NCI-H1417 treated with DMSO at 0.1 percent for 48 hours (cell line): Measurements from ENCODE around the gene GNG13.
"Not testable (repeated sequence)": the region's sequence is repeated elsewhere in the genome, so short reads cannot be mapped to it uniquely, and the experiment has no call there.

Experiments
- DNase-seq: peaks from one replicate; lab custom pipeline; 2025; lab: John Stamatoyannopoulos, UW

GNG13 gene

DNA sequence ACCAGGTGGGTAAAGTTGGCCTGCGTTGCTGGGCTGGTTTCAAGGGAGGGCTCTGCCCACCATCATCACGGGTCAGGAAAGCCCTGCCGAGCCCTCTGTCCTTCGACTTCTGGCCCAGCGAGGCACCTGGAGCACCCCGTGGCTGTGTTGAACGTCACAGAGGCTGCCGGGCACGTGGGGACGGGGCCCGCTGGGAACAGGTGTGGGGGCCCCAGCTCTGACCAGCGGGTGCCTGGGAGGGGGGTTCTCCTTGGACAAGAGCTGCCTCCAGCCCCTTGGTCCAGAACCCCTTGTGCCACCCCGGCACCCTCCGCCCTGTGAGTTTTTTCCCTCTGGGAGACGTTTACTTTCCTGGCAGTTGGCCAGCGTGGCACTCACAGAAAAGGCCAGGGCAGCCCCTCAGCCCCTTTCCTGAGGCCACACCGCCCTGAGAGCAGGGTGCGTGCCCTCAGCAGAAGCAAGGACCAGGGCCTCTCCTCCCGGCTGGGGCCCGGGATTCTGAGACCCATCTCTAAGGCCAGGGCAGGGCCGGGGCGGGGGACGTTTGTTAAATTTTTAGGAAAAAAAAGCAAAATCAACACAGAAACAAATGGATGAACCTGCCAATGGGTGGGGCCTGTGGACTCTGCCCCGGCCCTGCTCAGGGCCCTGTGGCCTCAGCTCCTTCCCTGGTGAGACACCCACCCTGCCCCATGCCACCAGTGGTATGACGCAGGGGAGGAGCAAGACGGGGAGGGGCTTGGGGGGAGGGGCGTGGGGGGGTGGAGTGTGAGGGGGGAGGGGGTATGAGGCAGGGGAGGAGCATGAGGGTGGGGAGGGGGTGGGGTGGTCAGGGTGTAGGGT is 31.3 kb upstream of the GNG13 start:
- no peak for DNase-seq

DNA sequence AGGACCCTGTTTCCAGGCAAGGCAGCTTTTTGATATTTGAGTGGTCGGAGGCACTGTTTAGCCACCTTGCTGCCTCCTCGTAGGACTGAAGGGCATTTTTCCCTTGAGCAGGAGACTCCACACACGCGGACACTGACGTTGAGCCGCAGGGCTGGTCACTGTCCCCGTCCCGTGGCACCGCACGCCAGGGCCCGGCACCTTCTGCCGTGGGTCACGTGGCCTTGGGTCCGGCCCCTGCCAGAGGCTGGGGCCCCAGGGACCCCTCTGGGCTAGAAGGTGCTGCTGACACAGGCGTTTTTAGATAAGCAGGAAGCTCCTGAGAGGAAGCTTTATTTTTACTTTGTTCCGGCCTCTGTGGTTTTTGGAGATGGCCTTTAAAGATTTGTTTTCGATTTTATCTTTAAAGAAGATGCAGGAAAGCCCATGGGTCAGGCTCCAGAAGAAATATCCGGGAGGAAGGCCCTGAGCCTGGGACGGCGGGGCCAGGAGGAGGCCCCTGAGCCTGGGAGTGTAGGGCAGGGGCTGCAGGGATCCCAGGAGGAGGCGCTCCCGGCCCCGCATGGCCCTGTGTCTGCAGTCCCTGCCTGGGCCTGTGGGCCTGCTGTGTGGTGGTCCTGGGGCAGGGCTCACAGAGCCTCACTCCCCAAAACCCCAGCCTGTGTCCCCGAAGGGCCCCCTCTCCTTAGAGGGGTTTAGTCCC is 30.5 kb upstream of the GNG13 start:
- no peak for DNase-seq

DNA sequence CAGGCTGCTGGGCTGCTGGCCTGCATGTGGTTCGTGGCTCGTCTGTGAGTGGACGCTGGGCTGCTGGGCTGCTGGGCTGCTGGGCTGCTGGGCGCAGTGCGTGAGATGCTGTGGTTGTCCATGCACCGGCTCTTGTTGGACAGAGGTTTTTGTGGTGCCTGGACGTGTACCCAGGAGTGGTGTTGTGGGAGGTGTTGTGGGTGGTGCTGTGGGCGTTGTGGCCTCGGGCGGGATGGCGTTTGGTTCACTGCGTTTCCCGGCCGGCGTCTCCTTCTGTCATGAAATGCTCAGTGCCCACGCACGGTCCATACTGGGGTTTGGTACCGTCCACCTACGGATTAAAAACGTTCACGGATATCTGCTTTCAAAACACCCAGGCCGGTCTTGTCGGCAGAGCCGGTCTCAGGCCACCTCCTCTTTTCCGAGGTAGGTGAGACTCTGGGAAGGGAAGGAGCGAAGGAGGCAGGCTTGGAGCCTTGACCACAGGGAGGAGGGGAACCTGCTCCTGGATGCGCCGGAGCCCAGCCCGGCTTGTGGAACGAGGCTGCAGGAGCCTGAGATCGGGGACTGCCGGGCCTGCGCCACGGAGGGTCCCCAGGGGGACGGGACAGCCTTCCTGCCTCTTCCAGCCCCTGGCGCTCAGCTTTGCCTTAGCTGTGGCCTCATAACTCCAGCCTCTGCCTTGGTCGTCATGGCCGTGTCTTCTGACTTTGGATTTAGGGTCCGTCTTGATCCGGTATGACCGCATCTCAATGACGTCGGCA is 29.8 kb upstream of the GNG13 start:
- no peak for DNase-seq

DNA sequence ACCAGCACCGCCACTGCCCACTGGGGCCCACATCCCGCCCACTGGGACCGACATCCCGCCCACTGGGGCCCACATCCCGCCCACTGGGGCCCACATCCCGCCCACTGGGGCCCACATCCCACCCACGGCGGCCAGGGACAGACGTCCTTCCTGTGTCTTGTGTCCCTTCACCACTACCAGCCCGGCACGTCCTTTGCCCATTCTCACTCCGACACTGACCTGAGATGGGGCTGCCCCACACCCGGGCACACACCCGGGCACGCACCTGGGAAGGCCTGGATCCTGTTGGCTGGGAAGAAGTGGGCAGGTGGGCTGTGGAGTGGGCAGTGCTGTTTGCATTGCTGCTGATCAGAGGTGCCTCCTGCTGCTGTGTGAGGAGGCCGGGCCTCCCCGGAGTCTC is 28.4 kb upstream of the GNG13 start:
- DNase-seq = no peak

DNA sequence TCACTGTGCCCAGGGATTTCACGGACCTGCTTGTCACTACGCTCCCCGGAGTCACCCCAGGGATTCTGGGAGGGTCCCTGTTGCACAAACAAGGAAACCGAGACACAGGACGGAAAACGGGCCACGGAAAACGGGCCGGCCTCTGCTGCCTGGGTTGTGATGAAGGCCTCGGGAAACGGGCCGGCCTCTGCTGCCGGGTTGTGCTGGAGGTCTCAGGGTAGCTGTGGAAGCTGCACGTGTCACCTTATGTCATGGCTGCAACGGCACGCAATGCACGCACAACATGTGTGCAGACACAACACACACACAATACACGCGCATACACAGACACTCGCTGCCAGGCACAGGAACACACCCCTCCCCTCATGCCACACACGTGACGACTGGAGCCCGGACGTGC is 27.0 kb upstream of the GNG13 start:
- no peak for DNase-seq

DNA sequence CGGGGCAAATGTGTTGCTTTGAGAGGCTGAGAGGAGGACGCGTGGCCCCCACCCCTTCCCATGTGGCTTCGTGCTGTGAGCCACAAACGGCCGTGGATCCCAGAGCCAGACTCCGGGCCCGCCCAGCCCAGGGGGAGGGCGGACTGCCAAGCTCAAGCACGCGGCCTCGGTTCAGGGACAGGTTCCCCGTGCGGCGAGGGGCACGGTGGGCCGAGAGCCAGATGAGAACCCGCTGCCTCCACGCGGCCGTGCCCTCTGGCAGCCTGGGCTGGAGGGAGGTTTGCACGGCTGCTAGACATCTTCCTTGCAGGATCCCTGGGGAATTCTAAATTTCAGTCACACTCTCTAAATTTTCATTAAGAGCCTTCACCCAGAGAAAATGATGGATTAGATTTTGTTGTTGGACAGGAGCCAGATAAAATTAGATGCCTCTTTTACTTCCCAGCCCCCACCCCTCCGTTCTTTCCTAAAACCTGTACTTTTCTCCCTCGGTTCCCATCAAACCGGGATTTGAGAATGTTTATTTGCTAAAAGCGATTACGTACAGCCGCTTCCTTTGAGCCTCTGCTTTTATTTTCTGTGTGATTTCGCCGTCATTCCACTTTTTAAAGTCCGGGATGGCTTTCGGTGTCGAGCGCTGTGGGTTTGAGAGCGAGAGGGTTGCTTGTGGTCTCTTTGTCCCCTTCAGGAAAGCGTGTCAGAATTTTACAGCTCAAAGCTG is 25.0 kb upstream of the GNG13 start:
- DNase-seq = no peak

DNA sequence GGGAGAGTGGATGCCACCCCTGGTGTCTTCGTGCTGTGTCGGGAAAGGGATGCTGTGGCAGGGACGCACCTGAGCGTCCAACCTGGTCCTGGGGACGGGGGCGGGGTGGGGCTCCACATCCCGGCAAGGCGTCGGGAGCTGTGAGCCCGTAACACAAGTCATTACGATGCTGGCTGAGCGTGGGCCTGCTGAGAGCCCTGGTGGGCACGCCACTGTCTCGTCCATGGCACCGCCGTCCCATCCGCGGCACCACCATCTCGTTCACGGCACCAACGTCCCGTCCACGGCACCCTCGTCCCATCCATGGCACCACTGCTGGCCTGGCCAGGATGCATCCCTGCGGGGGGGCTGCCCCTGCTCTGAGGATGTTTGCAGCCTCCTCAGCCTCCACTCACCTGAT is 24.1 kb upstream of the GNG13 start:
- DNase-seq = no peak

DNA sequence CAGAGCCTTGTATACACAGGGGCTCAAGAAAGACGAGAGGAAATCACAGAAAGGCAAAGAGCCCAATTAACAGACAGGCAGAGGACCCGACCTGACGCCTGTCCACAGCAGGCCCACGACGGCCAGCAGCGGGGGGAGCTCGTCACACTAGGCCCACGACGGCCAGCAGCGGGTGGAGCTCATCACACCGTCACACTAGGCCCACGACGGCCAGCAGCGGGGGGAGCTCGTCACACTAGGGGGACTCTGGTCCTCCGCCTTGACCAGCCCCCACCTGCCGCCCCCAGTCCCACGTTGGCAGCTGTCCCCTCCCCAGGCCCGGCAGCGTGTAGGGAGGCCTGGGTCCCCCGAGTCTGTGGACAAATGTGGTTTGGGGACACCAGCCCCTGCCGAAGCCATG is 23.7 kb upstream of the GNG13 start:
- DNase-seq = no peak

DNA sequence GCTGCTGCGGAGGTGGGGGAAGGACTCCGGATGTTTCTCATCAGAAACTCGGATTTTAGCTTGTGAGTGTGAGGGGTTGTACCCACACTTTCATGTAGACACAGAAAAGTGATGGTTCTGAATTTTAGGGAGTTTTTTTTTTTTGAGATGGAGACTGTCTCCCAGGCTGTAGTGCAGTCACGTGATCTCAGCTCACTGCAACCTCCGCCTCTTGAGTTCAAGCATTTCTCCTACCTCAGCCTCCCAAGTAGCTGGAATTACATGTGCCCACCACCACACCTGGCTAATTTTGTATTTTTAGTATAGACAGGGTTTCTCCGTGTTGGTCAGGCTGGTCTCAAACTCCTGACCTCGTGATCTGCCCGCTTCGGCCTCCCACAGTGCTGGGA is 22.4 kb upstream of the GNG13 start:
- no peak for DNase-seq

DNA sequence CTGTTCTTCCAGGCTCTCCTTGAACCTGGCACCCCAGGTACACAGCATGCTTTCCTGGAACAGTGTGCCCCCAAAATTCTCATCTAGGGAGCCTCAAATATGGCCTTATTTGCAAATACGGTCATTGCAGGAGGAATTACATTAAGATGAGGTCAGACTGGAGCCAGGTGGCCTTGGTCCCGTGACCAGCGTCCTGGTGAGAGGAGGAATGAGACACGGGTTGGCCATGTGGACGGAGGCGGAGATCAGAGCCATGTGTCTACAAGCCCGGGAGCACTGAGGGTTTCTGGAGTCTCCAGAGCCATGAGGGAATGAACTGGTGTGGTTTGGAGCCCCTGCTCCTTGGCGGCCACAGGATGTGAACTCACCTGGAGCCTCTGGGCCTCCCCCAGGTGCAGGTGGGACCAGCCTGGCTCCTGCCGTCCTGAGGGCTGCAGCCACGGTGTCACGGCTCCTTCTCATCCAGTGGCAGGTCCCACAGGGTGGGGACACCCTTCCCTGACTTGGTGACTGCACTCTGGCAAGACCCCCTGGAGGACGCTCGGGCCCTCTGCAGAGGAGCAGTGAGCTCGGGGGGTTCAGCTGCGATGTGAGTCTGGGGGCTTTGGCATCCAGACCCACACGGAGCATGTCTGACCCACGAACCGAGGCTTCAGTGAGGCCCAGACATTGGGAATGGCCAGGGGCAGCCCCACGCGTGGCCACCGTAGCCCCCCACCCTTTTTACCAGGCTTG is 21.8 kb upstream of the GNG13 start:
- DNase-seq = no peak

DNA sequence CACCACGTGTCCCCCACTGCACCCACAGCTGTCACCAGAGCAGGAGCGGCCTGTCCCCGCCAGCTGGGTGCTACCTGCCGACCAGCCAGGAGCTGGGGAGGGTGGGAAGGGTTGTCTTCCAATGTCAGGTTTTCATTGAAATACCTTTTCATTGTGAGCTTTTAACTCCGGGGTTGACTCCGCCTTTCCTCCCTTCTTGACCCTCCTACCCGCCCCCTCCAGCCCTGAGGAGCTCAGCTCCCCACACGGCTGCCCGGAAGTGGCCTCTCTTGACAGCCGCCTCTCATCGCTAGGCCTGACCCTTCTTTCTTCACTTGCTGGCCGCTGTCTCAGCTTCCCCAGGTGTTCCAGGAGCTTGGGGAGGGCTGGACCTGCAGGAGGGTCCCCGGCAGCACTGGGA is 21.2 kb upstream of the GNG13 start:
- no peak for DNase-seq

DNA sequence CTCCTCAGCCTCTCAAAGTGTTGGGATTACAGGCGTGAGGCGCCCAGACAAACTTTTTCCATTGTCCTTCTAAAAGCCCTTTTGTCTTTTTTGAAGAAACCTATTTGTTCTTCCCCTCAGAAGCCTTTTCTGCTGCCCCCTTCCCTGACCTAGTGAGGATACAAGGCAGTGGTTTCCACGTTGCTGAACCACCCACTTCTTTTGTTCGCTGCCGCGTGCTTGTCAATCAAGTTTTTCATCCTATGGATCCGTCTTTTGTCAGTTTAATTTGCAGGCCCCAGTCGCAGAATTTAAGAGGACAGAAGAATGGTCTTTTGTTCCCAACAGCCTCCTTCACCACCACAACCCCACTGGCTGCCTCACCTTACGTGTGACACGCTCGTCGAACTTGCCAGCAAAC is 20.2 kb upstream of the GNG13 start:
- no peak for DNase-seq

DNA sequence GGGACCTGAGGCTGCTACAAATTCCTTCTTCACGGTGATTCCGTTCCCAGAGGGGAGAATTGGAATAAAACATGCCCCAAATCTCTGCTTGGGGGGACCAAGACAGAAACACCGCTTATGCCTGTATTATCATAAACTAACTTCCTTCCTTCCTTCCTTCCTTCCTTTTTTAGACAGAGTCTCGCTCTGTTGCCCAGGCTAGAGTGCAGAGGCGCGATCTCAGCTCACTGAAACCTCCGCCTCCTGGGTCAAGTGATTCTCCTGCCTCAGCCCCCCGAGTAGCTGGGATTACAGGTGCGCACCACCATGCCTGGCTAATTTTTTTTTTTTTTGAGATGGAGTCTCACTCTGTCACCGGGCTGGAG is 19.5 kb upstream of the GNG13 start:
- DNase-seq = not testable (repeated sequence)

DNA sequence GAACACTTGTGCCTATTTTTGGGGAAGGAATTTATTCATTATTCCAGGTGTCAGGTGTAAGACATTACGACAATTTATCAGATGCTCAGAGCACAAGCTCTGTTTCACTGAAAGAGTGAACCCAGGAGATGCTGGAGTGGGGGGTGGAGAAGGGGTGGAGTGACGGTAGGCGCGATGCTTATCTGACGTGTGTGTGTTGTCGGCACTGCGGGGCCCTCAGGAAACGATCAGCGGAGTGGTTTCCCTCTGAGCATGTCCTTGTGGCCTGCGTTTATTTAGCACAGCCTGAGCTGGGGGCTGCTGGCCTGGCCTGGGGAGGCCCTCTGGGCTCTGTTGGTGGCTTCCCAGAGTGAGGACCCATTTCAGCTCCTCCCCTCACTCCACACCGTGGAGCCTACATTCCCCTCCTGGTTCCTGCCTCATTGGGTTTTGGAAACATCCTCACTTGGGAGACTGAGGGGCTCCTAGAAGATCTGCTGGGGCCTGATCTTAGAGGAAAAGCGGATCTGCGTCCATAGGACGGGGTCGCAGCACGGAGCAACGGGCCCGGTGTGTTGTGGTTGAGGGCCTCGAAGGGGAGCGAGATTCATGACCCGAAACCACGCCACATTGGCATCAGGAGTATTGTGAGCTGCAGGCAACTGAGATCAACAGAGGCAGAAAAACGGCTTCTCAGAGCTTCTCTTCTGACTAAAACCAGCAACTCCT is 19.0 kb upstream of the GNG13 start:
- no peak for DNase-seq

DNA sequence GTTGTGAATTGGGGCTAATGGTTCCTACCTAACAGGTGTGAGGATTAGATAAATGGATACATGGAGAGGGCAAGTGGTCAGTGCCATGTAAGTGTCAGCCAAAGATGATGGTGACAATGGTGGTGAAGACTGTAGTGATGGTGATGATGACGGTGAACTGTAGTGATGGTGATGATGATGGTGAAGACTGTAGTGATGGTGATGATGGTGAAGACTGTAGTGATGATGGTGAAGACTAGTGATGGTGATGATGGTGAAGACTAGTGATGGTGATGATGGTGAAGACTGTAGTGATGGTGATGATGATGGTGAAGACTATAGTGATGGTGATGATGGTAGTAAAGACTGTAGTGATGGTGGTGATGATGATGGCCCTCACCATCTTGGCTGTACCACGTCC is 18.1 kb upstream of the GNG13 start:
- no peak for DNase-seq

DNA sequence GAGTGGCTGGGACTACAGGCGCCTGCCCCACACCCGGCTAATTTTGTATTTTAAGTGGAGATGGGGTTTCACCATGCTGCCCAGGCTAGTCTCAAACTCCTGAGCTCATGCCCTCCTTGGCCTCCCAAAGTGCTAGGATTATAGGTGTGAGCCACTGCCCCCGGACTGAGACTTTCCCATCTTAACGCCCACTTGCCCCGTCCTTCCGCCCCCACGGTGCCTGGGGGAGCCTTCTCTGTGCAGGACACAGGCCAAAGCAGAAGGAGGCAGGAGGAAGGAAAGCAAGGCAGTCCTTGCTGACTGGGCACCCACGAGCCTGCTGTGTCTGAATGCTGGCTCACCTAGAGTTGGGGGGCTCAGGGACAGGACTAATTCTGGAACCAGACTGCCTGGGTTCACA is 17.6 kb upstream of the GNG13 start:
- no peak for DNase-seq

DNA sequence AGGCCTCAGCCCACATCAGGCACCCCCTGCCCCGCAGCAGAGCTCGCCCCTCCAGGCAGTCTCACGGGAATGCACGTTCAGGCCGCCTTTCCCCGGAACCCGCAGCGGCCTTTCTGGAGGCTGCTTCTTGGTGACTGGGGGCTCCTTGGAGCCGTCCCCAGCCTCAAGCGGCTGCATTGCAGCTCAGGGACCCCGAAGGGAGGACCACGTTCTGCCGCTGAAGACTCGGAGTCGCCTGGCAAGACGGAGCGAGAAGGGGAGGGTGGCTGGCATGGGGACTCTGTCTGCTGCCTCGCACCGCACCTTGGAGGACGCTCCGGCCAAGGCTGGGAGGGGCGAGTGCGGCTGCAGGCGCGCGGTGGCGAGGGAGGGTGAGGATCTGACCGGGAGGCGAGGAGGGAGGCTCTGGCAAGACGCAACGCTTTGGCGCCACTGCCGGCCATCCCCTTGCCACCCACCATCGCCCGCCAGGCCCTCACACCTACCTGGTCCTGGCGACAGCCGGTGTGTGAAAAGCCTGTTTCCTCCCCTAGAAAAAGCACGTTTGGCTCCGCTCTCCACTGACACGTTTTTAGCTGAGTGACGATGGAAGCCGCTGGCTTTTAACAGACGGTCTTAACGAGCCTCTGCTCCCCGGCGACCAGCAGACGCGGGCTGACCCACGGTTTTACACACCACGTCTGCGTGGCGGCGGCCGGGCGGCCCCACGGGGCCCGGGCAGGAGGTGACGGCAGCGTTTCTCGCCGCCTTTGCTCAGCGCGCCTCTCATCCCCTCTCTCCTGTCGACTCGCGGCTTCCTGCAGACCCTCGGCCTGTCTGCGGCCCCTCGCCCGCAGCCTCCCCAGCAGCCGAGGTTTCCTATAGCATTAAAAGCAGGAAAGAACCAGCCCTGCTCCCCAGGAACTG is 16.7 kb upstream of the GNG13 start:
- DNase-seq = no peak

DNA sequence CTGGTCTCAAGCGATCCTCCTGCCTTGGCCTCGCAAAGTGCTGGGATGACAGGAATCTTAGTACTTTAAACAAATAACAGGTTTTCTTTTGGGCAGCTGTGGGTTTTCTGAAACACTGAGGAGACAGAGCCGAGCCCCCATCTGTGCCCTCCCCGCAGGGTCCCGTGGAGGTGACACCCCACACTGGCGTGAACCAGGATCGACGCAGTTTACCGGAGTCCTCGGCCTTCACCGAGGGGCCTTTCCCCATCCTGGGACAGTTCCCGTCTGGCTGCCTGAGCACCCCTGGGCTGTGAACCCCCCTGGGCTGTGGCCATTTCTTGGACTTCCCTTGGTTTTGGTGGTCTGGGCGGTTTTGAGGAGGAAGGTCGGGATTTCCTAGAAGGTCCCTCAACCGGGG is 15.3 kb upstream of the GNG13 start:
- DNase-seq = no peak

DNA sequence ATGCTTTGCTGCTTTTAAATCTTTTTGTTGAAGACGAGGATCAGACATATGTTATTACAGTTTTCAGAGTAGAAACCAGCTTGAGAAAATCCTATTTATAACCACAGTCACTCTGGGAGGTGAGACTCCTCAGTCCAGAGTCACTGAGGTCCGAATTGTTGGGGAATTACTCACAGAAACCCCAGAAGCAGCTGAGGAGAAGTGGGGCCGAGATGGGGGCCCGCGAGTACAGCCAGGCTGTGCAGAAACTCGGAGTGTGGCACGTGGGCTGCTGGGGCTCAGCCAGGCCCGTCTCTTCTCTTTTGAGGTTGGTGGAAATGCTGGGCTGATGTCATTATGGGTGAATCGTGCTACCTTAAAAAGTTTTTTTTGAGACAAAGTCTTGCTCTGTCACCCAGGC is 14.4 kb upstream of the GNG13 start:
- DNase-seq = no peak

DNA sequence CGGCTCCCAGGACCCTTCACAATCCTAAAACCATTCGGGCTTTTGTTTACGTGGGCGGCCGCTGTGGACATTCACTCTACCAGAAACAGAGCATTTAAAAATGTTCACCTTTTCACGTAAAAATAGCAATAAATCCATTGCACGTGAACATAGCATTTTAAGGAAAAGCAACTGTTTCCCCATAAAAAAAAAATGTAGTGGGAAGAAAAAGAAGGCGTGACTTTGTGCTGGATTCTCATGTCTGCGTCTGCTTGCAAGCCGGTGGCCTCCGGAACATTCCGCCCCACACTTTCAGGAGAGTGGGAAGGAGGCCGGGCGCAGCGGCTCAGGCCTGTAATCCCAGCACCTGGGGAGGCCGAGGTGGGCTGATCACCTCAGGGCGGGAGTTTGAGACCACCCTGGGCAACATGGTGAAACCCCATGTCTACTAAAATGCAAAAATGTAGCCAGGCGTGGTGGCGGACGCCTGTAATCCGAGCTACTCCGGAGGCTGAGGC is 13.4 kb upstream of the GNG13 start:
- no peak for DNase-seq
